ENCODE data around the gene RFESD. TPM values are rescaled to one million over a fixed set of nuclear protein-coding genes. Genes with fewer than 3 reads are reported as not detected.

The RFESD gene
- total RNA-seq (1 to 10 TPM; 4.2 to 8.3 (median 5.6) TPM), total RNA-seq (1.6 to 21.4 (median 6.2) reads per million in 29 experiments)
- total RNA-seq (2013) = 7.7 TPM

GRCh38 chr5:95646569-95647431 lies at the start of gene RFESD:
Gene RFESD, plus strand, starts transcription at chr5:95646777. Its CDS starts 5,495 bp downstream, at chr5:95652272.
- Histone ChIP-seq H3K4me1 (ENCODE audit: control insufficient read depth in 1 of 2, extremely low read depth in 1 of 2, insufficient read depth in 2 of 2, low read length in 2 of 2) (peaks cover 17 to 22% of the 10 kb centered on the region in 2 experiments), H3K27me3 (replicated peaks in 1 of 2; ENCODE audit: control insufficient read depth in 2 of 2, extremely low read depth in 1 of 2, insufficient read depth in 2 of 2, low read length in 1 of 2) (no peaks in the 10 kb centered on the region), H3K36me3 (ENCODE audit: control insufficient read depth in 2 of 2, extremely low read depth in 1 of 2, insufficient read depth in 1 of 2, low read length in 1 of 2) (no peaks in the 10 kb centered on the region), H3K27ac (ENCODE audit: low read length) (peak within 1 kb of the TSS; percentile 82), H3K9me3 (no peaks in the 10 kb centered on the region), H3K4me3 (ENCODE audit: control insufficient read depth in 1 of 2, extremely low read depth in 1 of 2, low read length in 1 of 2) (peak within 1 kb of the TSS; percentile 77 to 81)
- under 1% methylated on average over 58 of the region's 60 CpGs for WGBS (ENCODE audit: insufficient coverage)
- ATAC-seq (replicated peaks in 1 of 4) (peak; percentile 95 to 96 (median 96)), DNase-seq (peak; percentile 82 to 96 (median 90))
- H3K4me1 Mint-ChIP-seq = peaks cover 31 to 43% (median 40%) of the 10 kb centered on the region in 3 donors
- peak within 1 kb of the TSS; percentile 85 to 86 for H3K27ac Mint-ChIP-seq
- POLR2A ChIA-PET = interaction anchor here (0.5 to 1.4 kb wide), 11 partner anchors 15 to 1098 kb away, joined by 3 to 6 read pairs (median 4); partner anchors contain the start of genes ARSK (in 1 of the 2), GLRX (in 1 of the 2) and SKIC3 (in 1 of the 2)
- CTCF ChIA-PET = interaction anchor here (0.5 to 5.6 kb wide), 26 partner anchors 11 to 294 kb away, joined by 3 to 32 read pairs (median 4); partner anchors contain the start of genes ARSK (in 1 of the 2) and SKIC3 (in 1 of the 2)
- no peaks in the 10 kb centered on the region for H3K27me3 Mint-ChIP-seq
- H3K36me3 Mint-ChIP-seq = peaks cover 2% of the 10 kb centered on the region
- peak within 1 kb of the TSS; percentile 84 to 88 (median 86) for H3K4me3 Mint-ChIP-seq
- H3K9me3 Mint-ChIP-seq = no peaks in the 10 kb centered on the region

DNA sequence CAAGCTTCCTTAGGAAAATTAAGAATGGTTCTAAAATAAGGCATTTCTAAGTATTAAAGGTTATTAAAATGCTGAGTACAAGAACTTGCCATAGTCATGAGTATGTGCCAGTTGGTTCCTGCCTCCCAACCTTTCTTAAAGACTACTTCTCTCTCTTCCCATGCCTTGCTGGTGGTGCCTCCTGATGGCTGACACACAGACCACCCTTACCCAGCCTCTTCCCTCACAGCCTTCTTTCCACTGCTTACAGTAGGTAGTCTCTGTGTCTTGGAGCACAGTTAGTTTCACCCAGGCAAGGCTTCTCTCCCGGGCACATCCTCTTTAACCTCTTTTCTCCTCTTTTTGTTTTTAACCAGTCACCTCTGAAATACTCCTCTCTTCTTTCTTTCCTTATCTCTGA lies 47.3 kb upstream of the RFESD start:
- no peaks in the 10 kb centered on the region for H3K9me3 ChIP-seq
- no peak overlapping the region for H3K4me3 ChIP-seq (ENCODE audit: control insufficient read depth in 1 of 2, extremely low read depth in 1 of 2, low read length in 1 of 2)
- DNase-seq = no peak
- no peak for ATAC-seq (replicated peaks in 1 of 4)
- Mint-ChIP-seq H3K4me3 (no peak overlapping the region), H3K4me1 (no peaks in the 10 kb centered on the region), H3K9me3 (no peaks in the 10 kb centered on the region), H3K27me3 (no peaks in the 10 kb centered on the region), H3K27ac (no peak overlapping the region), H3K36me3 (peaks cover 28% of the 10 kb centered on the region)
- ChIA-PET CTCF (interaction anchor here in 1 of 2 donors (0.7 kb wide), 1 partner anchor 387 kb away, joined by 3 read pairs; no protein-coding TSS in a partner anchor), POLR2A (no interaction called here)
- no peaks in the 10 kb centered on the region for H3K4me1 ChIP-seq (ENCODE audit: control insufficient read depth in 1 of 2, extremely low read depth in 1 of 2, insufficient read depth in 2 of 2, low read length in 2 of 2)
- no peak overlapping the region for H3K27ac ChIP-seq (ENCODE audit: low read length)
- peaks cover 4 to 15% of the 10 kb centered on the region in 2 donors for H3K36me3 ChIP-seq (ENCODE audit: control insufficient read depth in 2 of 2, extremely low read depth in 1 of 2, insufficient read depth in 1 of 2, low read length in 1 of 2)
- H3K27me3 ChIP-seq (replicated peaks in 1 of 2; ENCODE audit: control insufficient read depth in 2 of 2, extremely low read depth in 1 of 2, insufficient read depth in 2 of 2, low read length in 1 of 2) = no peaks in the 10 kb centered on the region
- WGBS (ENCODE audit: insufficient coverage) = no CpG with 5 or more reads among the region's 1 CpG

- no peak overlapping the region for H3K4me3 ChIP-seq (ENCODE audit: control insufficient read depth in 1 of 2, extremely low read depth in 1 of 2, low read length in 1 of 2)
- H3K27ac ChIP-seq (ENCODE audit: low read length) = no peak overlapping the region
- H3K27ac Mint-ChIP-seq = no peak overlapping the region
- no CpG with 5 or more reads among the region's 1 CpG for WGBS (ENCODE audit: insufficient coverage)
- no peaks in the 10 kb centered on the region for H3K27me3 Mint-ChIP-seq
- peaks cover 4 to 15% of the 10 kb centered on the region in 2 donors for H3K36me3 ChIP-seq (ENCODE audit: control insufficient read depth in 2 of 2, extremely low read depth in 1 of 2, insufficient read depth in 1 of 2, low read length in 1 of 2)
- no peak for DNase-seq
- no peaks in the 10 kb centered on the region for H3K27me3 ChIP-seq (replicated peaks in 1 of 2; ENCODE audit: control insufficient read depth in 2 of 2, extremely low read depth in 1 of 2, insufficient read depth in 2 of 2, low read length in 1 of 2)
- no peaks in the 10 kb centered on the region for H3K9me3 Mint-ChIP-seq
- H3K9me3 ChIP-seq = no peaks in the 10 kb centered on the region
- H3K4me3 Mint-ChIP-seq = no peak overlapping the region
- ChIA-PET CTCF (interaction anchor here in 1 of 2 donors (1.1 kb wide), 1 partner anchor 31 kb away, joined by 3 read pairs; no protein-coding TSS in a partner anchor), POLR2A (no interaction called here)
- peaks cover 27% of the 10 kb centered on the region for H3K36me3 Mint-ChIP-seq
- H3K4me1 ChIP-seq (ENCODE audit: control insufficient read depth in 1 of 2, extremely low read depth in 1 of 2, insufficient read depth in 2 of 2, low read length in 2 of 2) = no peaks in the 10 kb centered on the region
- no peak for ATAC-seq (replicated peaks in 1 of 4)
- no peaks in the 10 kb centered on the region for H3K4me1 Mint-ChIP-seq
Measured at GRCh38 chr5:95600557-95600956, 46.0 kb upstream of the RFESD start.

DNA sequence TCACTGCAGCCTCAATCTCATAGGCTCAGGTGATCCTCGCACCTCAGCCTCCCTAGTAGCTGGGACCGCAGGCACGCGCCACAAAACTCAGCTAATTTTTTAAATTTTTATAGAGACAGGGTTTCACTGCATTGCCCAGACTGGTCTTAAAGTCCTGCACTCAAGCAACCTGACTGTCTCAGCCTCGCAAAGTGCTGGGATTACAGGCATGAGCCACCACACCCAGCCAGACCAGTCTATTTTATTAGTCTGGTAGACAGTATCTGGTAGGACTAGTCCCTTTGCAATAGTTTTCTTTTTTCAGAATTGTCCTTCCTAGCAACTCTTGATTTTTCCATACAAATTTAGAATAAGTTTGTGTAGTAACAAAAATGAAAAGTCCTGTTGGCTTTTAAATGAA lies 40.8 kb upstream of the RFESD start:
- DNase-seq (no peak), ATAC-seq (replicated peaks in 1 of 4) (no peak)
- Mint-ChIP-seq H3K27ac (peak overlapping the region in 1 of 2 donors; percentile 40), H3K9me3 (peaks cover 0 to 4% (median 0%) of the 10 kb centered on the region in 3 donors), H3K4me3 (no peak overlapping the region), H3K27me3 (no peaks in the 10 kb centered on the region), H3K4me1 (peaks cover 0 to 5% (median 0%) of the 10 kb centered on the region in 3 donors), H3K36me3 (peaks cover 22% of the 10 kb centered on the region)
- no peak overlapping the region for H3K4me3 ChIP-seq (ENCODE audit: control insufficient read depth in 1 of 2, extremely low read depth in 1 of 2, low read length in 1 of 2)
- no peaks in the 10 kb centered on the region for H3K9me3 ChIP-seq
- no peaks in the 10 kb centered on the region for H3K27me3 ChIP-seq (replicated peaks in 1 of 2; ENCODE audit: control insufficient read depth in 2 of 2, extremely low read depth in 1 of 2, insufficient read depth in 2 of 2, low read length in 1 of 2)
- no peak overlapping the region for H3K27ac ChIP-seq (ENCODE audit: low read length)
- ChIA-PET POLR2A (no interaction called here), CTCF (no interaction called here)
- peaks cover 0 to 15% of the 10 kb centered on the region in 2 donors for H3K36me3 ChIP-seq (ENCODE audit: control insufficient read depth in 2 of 2, extremely low read depth in 1 of 2, insufficient read depth in 1 of 2, low read length in 1 of 2)
- no peaks in the 10 kb centered on the region for H3K4me1 ChIP-seq (ENCODE audit: control insufficient read depth in 1 of 2, extremely low read depth in 1 of 2, insufficient read depth in 2 of 2, low read length in 2 of 2)
- WGBS (ENCODE audit: insufficient coverage) = 100% methylated on average over 4 of the region's 5 CpGs

GRCh38 chr5:95606419-95606818 lies 40.2 kb upstream of the RFESD start:
- POLR2A ChIA-PET = no interaction called here
- WGBS (ENCODE audit: insufficient coverage) = no CpG with 5 or more reads among the region's 1 CpG
- peaks cover 0 to 4% (median 0%) of the 10 kb centered on the region in 3 donors for H3K9me3 Mint-ChIP-seq
- H3K27ac Mint-ChIP-seq = no peak overlapping the region
- H3K4me1 ChIP-seq (ENCODE audit: control insufficient read depth in 1 of 2, extremely low read depth in 1 of 2, insufficient read depth in 2 of 2, low read length in 2 of 2) = no peaks in the 10 kb centered on the region
- no peak for DNase-seq
- CTCF ChIA-PET = interaction anchor here in 1 of 2 donors (0.5 kb wide), 1 partner anchor 11 kb away, joined by 3 read pairs; no protein-coding TSS in a partner anchor
- ATAC-seq (replicated peaks in 1 of 4) = no peak
- H3K27ac ChIP-seq (ENCODE audit: low read length) = no peak overlapping the region
- H3K4me3 ChIP-seq (ENCODE audit: control insufficient read depth in 1 of 2, extremely low read depth in 1 of 2, low read length in 1 of 2) = no peak overlapping the region
- peaks cover 18% of the 10 kb centered on the region for H3K36me3 Mint-ChIP-seq
- no peaks in the 10 kb centered on the region for H3K27me3 Mint-ChIP-seq
- peaks cover 0 to 9% of the 10 kb centered on the region in 2 donors for H3K36me3 ChIP-seq (ENCODE audit: control insufficient read depth in 2 of 2, extremely low read depth in 1 of 2, insufficient read depth in 1 of 2, low read length in 1 of 2)
- no peaks in the 10 kb centered on the region for H3K27me3 ChIP-seq (replicated peaks in 1 of 2; ENCODE audit: control insufficient read depth in 2 of 2, extremely low read depth in 1 of 2, insufficient read depth in 2 of 2, low read length in 1 of 2)
- no peaks in the 10 kb centered on the region for H3K9me3 ChIP-seq
- no peak overlapping the region for H3K4me3 Mint-ChIP-seq
- H3K4me1 Mint-ChIP-seq = peaks cover 0 to 5% (median 0%) of the 10 kb centered on the region in 3 donors

DNA sequence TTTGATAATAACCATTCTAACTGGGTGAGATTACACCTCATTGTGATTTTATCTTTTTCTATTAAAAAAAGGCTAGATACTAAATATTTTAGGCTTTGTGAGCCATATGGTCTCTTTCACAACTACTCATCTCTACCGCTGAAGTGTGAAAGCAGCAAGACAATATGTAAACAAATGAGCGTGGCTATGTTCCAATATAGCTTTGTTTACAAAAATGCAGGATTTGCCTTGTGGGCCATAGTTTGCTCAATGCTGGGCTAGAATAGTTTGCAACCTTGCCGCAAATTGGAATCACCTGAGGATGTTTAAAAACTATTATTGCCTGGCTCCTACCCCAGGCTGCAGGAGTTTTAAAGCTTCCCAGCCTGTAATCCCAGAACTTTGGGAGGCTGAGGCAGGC lies 36.9 kb upstream of the RFESD start:
- H3K4me1 Mint-ChIP-seq = peaks cover 0 to 10% (median 2%) of the 10 kb centered on the region in 3 donors
- peaks cover 10 to 14% (median 10%) of the 10 kb centered on the region in 3 donors for H3K9me3 Mint-ChIP-seq
- WGBS (ENCODE audit: insufficient coverage) = 80% methylated on average over 2 of the region's 3 CpGs
- Histone ChIP-seq H3K4me3 (ENCODE audit: control insufficient read depth in 1 of 2, extremely low read depth in 1 of 2, low read length in 1 of 2) (no peak overlapping the region), H3K4me1 (ENCODE audit: control insufficient read depth in 1 of 2, extremely low read depth in 1 of 2, insufficient read depth in 2 of 2, low read length in 2 of 2) (no peaks in the 10 kb centered on the region), H3K36me3 (ENCODE audit: control insufficient read depth in 2 of 2, extremely low read depth in 1 of 2, insufficient read depth in 1 of 2, low read length in 1 of 2) (no peaks in the 10 kb centered on the region), H3K9me3 (no peaks in the 10 kb centered on the region), H3K27ac (ENCODE audit: low read length) (no peak overlapping the region), H3K27me3 (replicated peaks in 1 of 2; ENCODE audit: control insufficient read depth in 2 of 2, extremely low read depth in 1 of 2, insufficient read depth in 2 of 2, low read length in 1 of 2) (no peaks in the 10 kb centered on the region)
- peaks cover 24% of the 10 kb centered on the region for H3K36me3 Mint-ChIP-seq
- DNase-seq = no peak
- H3K27ac Mint-ChIP-seq = no peak overlapping the region
- POLR2A ChIA-PET = interaction anchor here (0.6 to 0.7 kb wide), 2 partner anchors 359 to 1216 kb away, joined by 3 to 15 read pairs; no protein-coding TSS in a partner anchor
- CTCF ChIA-PET = interaction anchor here in 1 of 2 donors (0.7 kb wide), 1 partner anchor 39 kb away, joined by 6 read pairs; no protein-coding TSS in a partner anchor
- H3K4me3 Mint-ChIP-seq = no peak overlapping the region
- no peak for ATAC-seq (replicated peaks in 1 of 4)
- H3K27me3 Mint-ChIP-seq = no peaks in the 10 kb centered on the region

Measured in T-cell (primary cell).